ENCODE data around the gene CMTM4. TPM values are rescaled to one million over a fixed set of nuclear protein-coding genes. Genes with fewer than 3 reads are reported as not detected.
"Not testable (repeated sequence)": the region's sequence is repeated elsewhere in the genome, so short reads cannot be mapped to it uniquely, and the experiment has no call there.

CMTM4 gene
- total RNA-seq, 2 experiments from 2014 or later: 4.6 to 4.7 TPM

GRCh38 chr16:66662445-66663194, 33.9 kb downstream of the CMTM4 start:
- Mint-ChIP-seq H3K27ac (no peak overlapping the region), H3K27me3 (ENCODE audit: low read depth) (peaks cover 3% of the 10 kb centered on the region), H3K4me1 (ENCODE audit: low read depth) (peaks cover 3% of the 10 kb centered on the region), H3K9me3 (no peaks in the 10 kb centered on the region), H3K36me3 (ENCODE audit: low read depth) (no peaks in the 10 kb centered on the region), H3K4me3 (no peak overlapping the region)
- CTCF ChIA-PET: interaction anchor here (0.7 to 5.6 kb wide), 6 partner anchors 12 to 360 kb away, joined by 3 to 41 read pairs (median 4); no protein-coding TSS in a partner anchor
- DNase-seq: no peak
- intact Hi-C loops (cut with micrococcal nuclease): loop anchor here (5.0 kb wide), 1 partner anchor 80 kb away; no protein-coding TSS in a partner anchor

GRCh38 chr16:66661671-66662346, 34.7 kb downstream of the CMTM4 start:
- H3K9me3 Mint-ChIP-seq; H3K4me1 Mint-ChIP-seq (ENCODE audit: low read depth); H3K27ac Mint-ChIP-seq; H3K27me3 Mint-ChIP-seq (ENCODE audit: low read depth); H3K4me3 Mint-ChIP-seq; H3K36me3 Mint-ChIP-seq (ENCODE audit: low read depth); DNase-seq: not testable (repeated sequence)
- intact Hi-C loops (cut with micrococcal nuclease): loop anchor here (5.0 kb wide), 1 partner anchor 80 kb away; no protein-coding TSS in a partner anchor
- CTCF ChIA-PET: interaction anchor here (0.6 to 5.6 kb wide), 7 partner anchors 11 to 361 kb away, joined by 4 to 41 read pairs (median 4); no protein-coding TSS in a partner anchor

- intact Hi-C loops (cut with micrococcal nuclease): loop anchor here (5.0 kb wide), 1 partner anchor 81 kb away; no protein-coding TSS in a partner anchor
- CTCF ChIA-PET: interaction anchor here (0.6 to 5.6 kb wide), 6 partner anchors 10 to 387 kb away, joined by 3 to 41 read pairs (median 4); no protein-coding TSS in a partner anchor
Observed at GRCh38 chr16:66661210-66661560, 35.4 kb downstream of the CMTM4 start.

GRCh38 chr16:66660422-66661209, 35.9 kb downstream of the CMTM4 start:
- Mint-ChIP-seq H3K27me3 (ENCODE audit: low read depth) (peaks cover 3% of the 10 kb centered on the region), H3K36me3 (ENCODE audit: low read depth) (no peaks in the 10 kb centered on the region), H3K4me3 (no peak overlapping the region), H3K9me3 (no peaks in the 10 kb centered on the region), H3K4me1 (ENCODE audit: low read depth) (peaks cover 3% of the 10 kb centered on the region), H3K27ac (no peak overlapping the region)
- CTCF ChIA-PET: interaction anchor here (0.6 to 5.6 kb wide), 6 partner anchors 10 to 388 kb away, joined by 3 to 41 read pairs (median 4); no protein-coding TSS in a partner anchor
- no peak for DNase-seq
- intact Hi-C loops (cut with micrococcal nuclease): loop anchor here (5.0 kb wide), 1 partner anchor 82 kb away; no protein-coding TSS in a partner anchor

More at GRCh38 chr16:66661210-66661560, 35.4 kb downstream of the CMTM4 start:
- Mint-ChIP-seq H3K27ac (no peak overlapping the region), H3K9me3 (no peaks in the 10 kb centered on the region), H3K36me3 (ENCODE audit: low read depth) (no peaks in the 10 kb centered on the region), H3K4me1 (ENCODE audit: low read depth) (peaks cover 3% of the 10 kb centered on the region), H3K4me3 (no peak overlapping the region), H3K27me3 (ENCODE audit: low read depth) (peaks cover 3% of the 10 kb centered on the region)
- no peak for DNase-seq

- intact Hi-C loops (cut with micrococcal nuclease): no loop called here
- Mint-ChIP-seq H3K27me3 (ENCODE audit: low read depth) (peaks cover 3% of the 10 kb centered on the region), H3K9me3 (no peaks in the 10 kb centered on the region), H3K4me1 (ENCODE audit: low read depth) (peaks cover 3% of the 10 kb centered on the region), H3K4me3 (no peak overlapping the region), H3K36me3 (ENCODE audit: low read depth) (no peaks in the 10 kb centered on the region), H3K27ac (no peak overlapping the region)
- DNase-seq: no peak
- CTCF ChIA-PET: interaction anchor here (5.6 kb wide), 1 partner anchor 8 kb away, joined by 41 read pairs; no protein-coding TSS in a partner anchor
Observed at GRCh38 chr16:66658860-66659190, 37.7 kb downstream of the CMTM4 start.

- Mint-ChIP-seq H3K27me3 (ENCODE audit: low read depth) (peaks cover 3% of the 10 kb centered on the region), H3K27ac (no peak overlapping the region), H3K4me1 (ENCODE audit: low read depth) (peaks cover 3% of the 10 kb centered on the region), H3K36me3 (ENCODE audit: low read depth) (no peaks in the 10 kb centered on the region), H3K4me3 (no peak overlapping the region), H3K9me3 (no peaks in the 10 kb centered on the region)
- CTCF ChIA-PET: interaction anchor here (5.6 kb wide), 1 partner anchor 7 kb away, joined by 41 read pairs; no protein-coding TSS in a partner anchor
- intact Hi-C loops (cut with micrococcal nuclease): no loop called here
- no peak for DNase-seq
Observed at GRCh38 chr16:66658143-66658859, 38.2 kb downstream of the CMTM4 start.

GRCh38 chr16:66656547-66656946, 40.0 kb downstream of the CMTM4 start:
- H3K27ac Mint-ChIP-seq: no peak overlapping the region
- CTCF ChIA-PET: interaction anchor here (1.0 to 1.4 kb wide), 2 partner anchors 49 to 261 kb away, joined by 3 to 4 read pairs; no protein-coding TSS in a partner anchor
- H3K4me1 Mint-ChIP-seq (ENCODE audit: low read depth): peaks cover 6% of the 10 kb centered on the region
- H3K27me3 Mint-ChIP-seq (ENCODE audit: low read depth): peaks cover 3% of the 10 kb centered on the region
- H3K4me3 Mint-ChIP-seq: no peak overlapping the region
- H3K9me3 Mint-ChIP-seq: no peaks in the 10 kb centered on the region
- intact Hi-C loops (cut with micrococcal nuclease): no loop called here
- no peak for DNase-seq
- no peaks in the 10 kb centered on the region for H3K36me3 Mint-ChIP-seq (ENCODE audit: low read depth)

- CTCF ChIA-PET: interaction anchor here (1.0 to 1.6 kb wide), 2 partner anchors 14 to 98 kb away, joined by 3 to 4 read pairs; no protein-coding TSS in a partner anchor
- Mint-ChIP-seq H3K4me1 (ENCODE audit: low read depth) (peaks cover 13% of the 10 kb centered on the region), H3K27ac (no peak overlapping the region), H3K9me3 (no peaks in the 10 kb centered on the region), H3K36me3 (ENCODE audit: low read depth) (no peaks in the 10 kb centered on the region), H3K4me3 (no peak overlapping the region), H3K27me3 (ENCODE audit: low read depth) (peaks cover 3% of the 10 kb centered on the region)
- intact Hi-C loops (cut with micrococcal nuclease): loop anchor here (5.0 kb wide), 1 partner anchor 91 kb away; no protein-coding TSS in a partner anchor
- DNase-seq: no peak
Observed at GRCh38 chr16:66653581-66654350, 42.8 kb downstream of the CMTM4 start.

- DNase-seq: no peak
- no peaks in the 10 kb centered on the region for H3K36me3 Mint-ChIP-seq (ENCODE audit: low read depth)
- H3K4me1 Mint-ChIP-seq (ENCODE audit: low read depth): peaks cover 13% of the 10 kb centered on the region
- no peaks in the 10 kb centered on the region for H3K9me3 Mint-ChIP-seq
- H3K27ac Mint-ChIP-seq: no peak overlapping the region
- intact Hi-C loops (cut with micrococcal nuclease): loop anchor here (5.0 kb wide), 1 partner anchor 91 kb away; no protein-coding TSS in a partner anchor
- CTCF ChIA-PET: interaction anchor here (1.0 to 1.6 kb wide), 2 partner anchors 15 to 99 kb away, joined by 3 to 4 read pairs; no protein-coding TSS in a partner anchor
- no peak overlapping the region for H3K4me3 Mint-ChIP-seq
- no peaks in the 10 kb centered on the region for H3K27me3 Mint-ChIP-seq (ENCODE audit: low read depth)
Observed at GRCh38 chr16:66652661-66653360, 43.7 kb downstream of the CMTM4 start.

- intact Hi-C loops (cut with micrococcal nuclease): loop anchor here (1.0 to 5.0 kb wide), 6 partner anchors 43 to 243 kb away; partner anchors contain the start of gene DYNC1LI2
- no peak overlapping the region for H3K27ac Mint-ChIP-seq
- H3K36me3 Mint-ChIP-seq (ENCODE audit: low read depth): no peaks in the 10 kb centered on the region
- CTCF ChIA-PET: interaction anchor here (0.6 to 2.5 kb wide), 26 partner anchors 9 to 246 kb away, joined by 3 to 41 read pairs (median 5); partner anchors contain the start of gene CMTM4
- peaks cover 13% of the 10 kb centered on the region for H3K4me1 Mint-ChIP-seq (ENCODE audit: low read depth)
- H3K27me3 Mint-ChIP-seq (ENCODE audit: low read depth): no peaks in the 10 kb centered on the region
- DNase-seq: no peak
- H3K9me3 Mint-ChIP-seq: no peaks in the 10 kb centered on the region
- no peak overlapping the region for H3K4me3 Mint-ChIP-seq
Observed at GRCh38 chr16:66651965-66652364, 44.6 kb downstream of the CMTM4 start.
